ENCODE results near the gene PLEKHH1. TPM values are rescaled to one million over a fixed set of nuclear protein-coding genes. Genes with fewer than 3 reads are reported as not detected.

Gene PLEKHH1
- total RNA-seq, 1 experiment from 2014 or later, result 27.6 TPM

- H3K27ac ChIP-seq (ENCODE audit: low read depth, low read length), result no peak overlapping the region
- ChIA-PET RAD21 (ENCODE audit: low non-redundant PET in 1 of 2, low total read pairs in 2 of 2, uncharacterized antibody in 2 of 2, unreplicated experiment in 2 of 2) (no interaction called here), POLR2A (no interaction called here), CTCF (interaction anchor here (0.6 kb wide), 1 partner anchor 18 kb away, joined by 3 read pairs; no protein-coding TSS in a partner anchor)
- TF ChIP-seq EZH2 (IDR thresholded peaks at IDR 0.05) (no peak), SIN3A (IDR thresholded peaks at IDR 0.05; ENCODE audit: low read depth) (no peak)
- peaks cover 0 to 4% of the 10 kb centered on the region in 2 experiments; a peak in 1 of 4 replicates for H3K4me1 ChIP-seq (ENCODE audit: control insufficient read depth in 1 of 2, insufficient read depth in 2 of 2, low read length in 2 of 2)
- no peaks in the 10 kb centered on the region for H3K27me3 ChIP-seq (ENCODE audit: insufficient read depth, low read length)
- H3K36me3 ChIP-seq (ENCODE audit: control insufficient read depth in 1 of 2, insufficient read depth in 2 of 2, low read length in 2 of 2), result 0 out of 4 replicates have a peak, but pooled peaks cover 0 to 4% of the 10 kb centered on the region in 2 experiments
- no peak for ATAC-seq
- H3K4me3 ChIP-seq (replicated peaks in 1 of 2; ENCODE audit: low read depth in 1 of 2, low read length in 2 of 2), result no peak overlapping the region
- intact Hi-C loops (cut with micrococcal nuclease), result no loop called here
- H4K20me1 ChIP-seq (ENCODE audit: insufficient read depth), result no peaks in the 10 kb centered on the region
- DNase-seq (ENCODE audit: low read depth, low spot score), result no peak
- no peak overlapping the region for H3K4me2 ChIP-seq (ENCODE audit: low read length)
- no peaks in the 10 kb centered on the region for H3K9me2 ChIP-seq (ENCODE audit: insufficient read depth)
- no peaks in the 10 kb centered on the region for H3K79me2 ChIP-seq (ENCODE audit: insufficient read depth, low read length)
- no peak overlapping the region for H3K9ac ChIP-seq (ENCODE audit: low read length)
- no peaks in the 10 kb centered on the region for H3K9me3 ChIP-seq (ENCODE audit: control insufficient read depth in 1 of 2, insufficient read depth in 1 of 2, low read depth in 1 of 2, low read length in 2 of 2)
- no TSS peak for BruUV-seq (replicated peaks)
- no peak overlapping the region for H2AFZ ChIP-seq (ENCODE audit: low read depth, low read length, poor library complexity, severe bottlenecking)
Measured at GRCh38 chr14:67573228-67574010, 40.3 kb downstream of the PLEKHH1 start.

GRCh38 chr14:67574156-67574555 lies 41.1 kb downstream of the PLEKHH1 start:
- no peaks in the 10 kb centered on the region for H3K9me3 ChIP-seq (ENCODE audit: control insufficient read depth in 1 of 2, insufficient read depth in 1 of 2, low read depth in 1 of 2, low read length in 2 of 2)
- no peaks in the 10 kb centered on the region for H3K79me2 ChIP-seq (ENCODE audit: insufficient read depth, low read length)
- no peaks in the 10 kb centered on the region for H3K9me2 ChIP-seq (ENCODE audit: insufficient read depth)
- RAD21 ChIA-PET (ENCODE audit: low non-redundant PET in 1 of 2, low total read pairs in 2 of 2, uncharacterized antibody in 2 of 2, unreplicated experiment in 2 of 2), result no interaction called here
- CTCF ChIA-PET, result no interaction called here
- no peak overlapping the region for H2AFZ ChIP-seq (ENCODE audit: low read depth, low read length, poor library complexity, severe bottlenecking)
- no peak overlapping the region for H3K27ac ChIP-seq (ENCODE audit: low read depth, low read length)
- no TSS peak for BruUV-seq (replicated peaks)
- H3K4me3 ChIP-seq (replicated peaks in 1 of 2; ENCODE audit: low read depth in 1 of 2, low read length in 2 of 2), result no peak overlapping the region
- H4K20me1 ChIP-seq (ENCODE audit: insufficient read depth), result no peaks in the 10 kb centered on the region
- ATAC-seq, result no peak
- H3K4me2 ChIP-seq (ENCODE audit: low read length), result no peak overlapping the region
- intact Hi-C loops (cut with micrococcal nuclease), result no loop called here
- peaks cover 0 to 4% of the 10 kb centered on the region in 2 experiments; a peak in 1 of 4 replicates for H3K4me1 ChIP-seq (ENCODE audit: control insufficient read depth in 1 of 2, insufficient read depth in 2 of 2, low read length in 2 of 2)
- POLR2A ChIA-PET, result no interaction called here
- 0 out of 4 replicates have a peak, but pooled peaks cover 0 to 4% of the 10 kb centered on the region in 2 experiments for H3K36me3 ChIP-seq (ENCODE audit: control insufficient read depth in 1 of 2, insufficient read depth in 2 of 2, low read length in 2 of 2)
- no peaks in the 10 kb centered on the region for H3K27me3 ChIP-seq (ENCODE audit: insufficient read depth, low read length)
- no peak for DNase-seq (ENCODE audit: low read depth, low spot score)
- H3K9ac ChIP-seq (ENCODE audit: low read length), result no peak overlapping the region
- no peak for TF ChIP-seq EZH2 (IDR thresholded peaks at IDR 0.05)
- no peak for TF ChIP-seq SIN3A (IDR thresholded peaks at IDR 0.05; ENCODE audit: low read depth)
- TF ChIP-seq JUND (IDR thresholded peaks at IDR 0.05), result no peak
- TF ChIP-seq ZFX (IDR thresholded peaks at IDR 0.05), result no peak
- TF ChIP-seq CBX3 (IDR thresholded peaks at IDR 0.05; ENCODE audit: low read depth), result no peak
- no peak for TF ChIP-seq POLR2AphosphoS5 (IDR thresholded peaks at IDR 0.05; ENCODE audit: low read depth, low read length)
- TF ChIP-seq SRF (IDR thresholded peaks at IDR 0.05; ENCODE audit: low read depth), result no peak
- no peak for TF ChIP-seq SP1 (IDR thresholded peaks at IDR 0.05; ENCODE audit: low read depth)
- TF ChIP-seq TCF7L2 (IDR thresholded peaks at IDR 0.05; ENCODE audit: borderline replicate concordance, extremely low read depth, insufficient read depth, insufficient read length), result no peak
- TF ChIP-seq EGR1 (IDR thresholded peaks at IDR 0.05; ENCODE audit: low read depth), result no peak
- no peak for TF ChIP-seq YY1 (IDR thresholded peaks at IDR 0.05; ENCODE audit: extremely low read depth, insufficient replicate concordance, low read depth, low read length)
- no peak for TF ChIP-seq EZH2phosphoT487 (IDR thresholded peaks at IDR 0.05; ENCODE audit: borderline replicate concordance)
- no peak for TF ChIP-seq RAD21 (IDR thresholded peaks at IDR 0.05; ENCODE audit: low read depth)
- no peak for TF ChIP-seq MAX (IDR thresholded peaks at IDR 0.05)
- no peak for TF ChIP-seq FOSL1 (IDR thresholded peaks at IDR 0.05; ENCODE audit: low read depth)
- TF ChIP-seq ATF3 (IDR thresholded peaks at IDR 0.05), result no peak
- TF ChIP-seq ZNF274 (IDR thresholded peaks at IDR 0.05; ENCODE audit: low read depth, low read length), result no peak
- TF ChIP-seq ELF1 (IDR thresholded peaks at IDR 0.05; ENCODE audit: borderline replicate concordance, low read depth), result no peak
